Esophagus (tissue), 2 donors: ENCODE measurements around the gene FAM81A. TPM values are rescaled to one million over a fixed set of nuclear protein-coding genes. Genes with fewer than 3 reads are reported as not detected.
A peak's percentile ranks its signal among the peaks of the same experiment; 100 is the strongest.
"Not testable (repeated sequence)": the region's sequence is repeated elsewhere in the genome, so short reads cannot be mapped to it uniquely, and the experiment has no call there.

Experiments
- H3K27ac ChIP-seq, 2 donors: one replicate each; pipeline ENCODE4 v1.5.1; 2013; ENCODE audit warnings: low read depth in 2 of 2, mild to moderate bottlenecking in 2 of 2, inconsistent platforms in 1 of 2, low read length in 1 of 2, moderate library complexity in 1 of 2
- H3K27me3 ChIP-seq, 2 donors: one replicate each; pipeline ENCODE4 v1.6.1; 2013; ENCODE audit warnings: low read length in 2 of 2, control low read depth in 1 of 2, mild to moderate bottlenecking in 1 of 2; ENCODE audit not compliant: insufficient read depth in 2 of 2, control insufficient read depth in 1 of 2
- H3K36me3 ChIP-seq, 2 donors: one replicate each; pipeline ENCODE4 v1.6.1; 2013; ENCODE audit warnings: low read length in 1 of 2; ENCODE audit not compliant: control insufficient read depth in 2 of 2, insufficient read depth in 2 of 2
- H3K4me1 ChIP-seq, 2 donors: one replicate each; pipeline ENCODE4 v1.6.1; 2013; ENCODE audit warnings: low read length in 1 of 2; ENCODE audit not compliant: control insufficient read depth in 2 of 2, insufficient read depth in 2 of 2
- H3K4me3 ChIP-seq, 2 donors: one replicate each; pipeline ENCODE4 v1.5.1; 2013; ENCODE audit warnings: low read length in 2 of 2, mild to moderate bottlenecking in 2 of 2, low read depth in 1 of 2, moderate library complexity in 1 of 2
- H3K9me3 ChIP-seq, 2 donors: one replicate each; pipeline ENCODE4 v1.6.1; 2013; ENCODE audit warnings: mild to moderate bottlenecking in 2 of 2, low read depth in 1 of 2, low read length in 1 of 2, moderate library complexity in 1 of 2; ENCODE audit not compliant: control insufficient read depth in 2 of 2, insufficient read depth in 1 of 2
- WGBS, 2 donors: extraction: QIAGEN DNeasy Blood & Tissue Kit; methylation state at CpG; one replicate each; pipeline ENCODE4 v1.1.7; 2013; 5-methylcytosine and 5-hydroxymethylcytosine counted together
- polyA plus RNA-seq, 2 donors: library from polyadenylated mRNA; stranded (reverse); fragments of 200-250 nt; gene quantifications; one replicate each; pipeline ENCODE4 v1.2.3, GENCODE V29; 2013
- donor health status: healthy with polysubstance abuse.
- donor health status: Bipolar disorder and iron deficiency.

FAM81A gene
- polyA plus RNA-seq, 2 donors, result 0.12 to 0.38 TPM

- WGBS, 2 donors, result 69 to 81% methylated on average over 3 of the region's 3 CpGs
- Histone ChIP-seq H3K4me1 (no peaks in the 10 kb centered on the region), H3K9me3 (no peaks in the 10 kb centered on the region), H3K4me3 (no peak overlapping the region), H3K36me3 (no peaks in the 10 kb centered on the region), H3K27me3 (no peaks in the 10 kb centered on the region), H3K27ac (no peak overlapping the region)
Observed at GRCh38 chr15:59420108-59420507, 17.9 kb upstream of the FAM81A start.

DNA sequence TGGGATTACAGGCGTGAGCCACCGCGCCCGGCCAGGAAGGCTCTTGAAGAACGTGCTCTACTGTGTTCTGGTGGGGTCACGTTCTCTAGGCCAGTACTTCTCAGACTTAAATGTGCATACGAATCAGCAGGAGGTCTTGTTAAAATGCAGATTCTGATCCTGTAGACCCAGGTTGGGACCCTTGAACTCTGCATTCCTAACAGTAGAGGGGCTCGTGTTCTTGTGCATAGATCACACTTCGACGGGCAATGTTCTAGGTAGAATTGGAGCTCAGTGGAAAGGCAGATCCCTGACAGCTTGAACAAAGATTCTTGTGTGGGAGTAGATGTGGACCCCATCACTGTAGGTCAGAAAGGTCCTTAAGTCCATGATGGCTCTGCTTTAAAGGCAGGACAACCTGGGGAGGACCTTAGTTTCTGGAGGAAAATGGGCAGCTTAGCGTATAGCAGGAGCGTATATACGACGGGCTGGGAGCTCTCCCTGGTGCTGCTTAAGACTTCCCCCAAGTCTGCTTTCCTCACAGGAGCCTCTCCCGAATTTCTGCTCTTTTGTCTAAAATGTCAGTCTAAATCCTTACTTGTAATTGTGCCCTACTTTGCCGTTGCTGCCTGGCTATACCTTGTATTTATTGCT is 16.9 kb upstream of the FAM81A start:
- 31 to 37% methylated on average over 12 to 13 of the region's 16 CpGs for WGBS, 2 donors
- Histone ChIP-seq H3K27me3 (no peaks in the 10 kb centered on the region), H3K27ac (no peak overlapping the region), H3K36me3 (no peaks in the 10 kb centered on the region), H3K4me1 (no peaks in the 10 kb centered on the region), H3K4me3 (no peak overlapping the region), H3K9me3 (no peaks in the 10 kb centered on the region)

DNA sequence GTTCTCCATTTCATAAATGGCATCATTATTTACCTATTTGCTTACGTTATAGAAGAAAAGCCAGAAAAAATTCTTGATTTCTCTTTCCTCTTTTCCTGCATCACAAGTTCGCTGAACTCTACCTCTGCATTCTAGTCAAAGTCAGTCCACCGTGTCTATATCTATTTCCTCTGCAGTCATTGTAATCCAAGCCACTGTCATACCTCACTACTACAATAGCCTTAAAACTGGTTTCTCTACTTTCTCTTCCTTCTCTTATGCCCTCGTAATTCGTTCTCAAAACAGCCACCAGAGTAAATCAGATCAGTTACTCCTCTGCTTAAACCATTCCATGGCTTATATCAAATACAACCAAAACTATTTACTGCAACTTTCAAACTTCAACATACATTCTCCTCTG is 13.4 kb upstream of the FAM81A start:
- Histone ChIP-seq H3K36me3 (no peaks in the 10 kb centered on the region), H3K27ac (no peak overlapping the region), H3K27me3 (no peaks in the 10 kb centered on the region), H3K9me3 (no peaks in the 10 kb centered on the region), H3K4me1 (no peaks in the 10 kb centered on the region), H3K4me3 (no peak overlapping the region)
- WGBS, 2 donors, result 43 to 49% methylated on average over 5 of the region's 5 CpGs

- not testable (repeated sequence) for H3K4me3 ChIP-seq, H3K27me3 ChIP-seq, H3K9me3 ChIP-seq, H3K4me1 ChIP-seq, H3K36me3 ChIP-seq, H3K27ac ChIP-seq
- WGBS, 2 donors, result 77 to 85% methylated on average over 3 of the region's 3 CpGs
Observed at GRCh38 chr15:59428898-59429297, 9.1 kb upstream of the FAM81A start.

DNA sequence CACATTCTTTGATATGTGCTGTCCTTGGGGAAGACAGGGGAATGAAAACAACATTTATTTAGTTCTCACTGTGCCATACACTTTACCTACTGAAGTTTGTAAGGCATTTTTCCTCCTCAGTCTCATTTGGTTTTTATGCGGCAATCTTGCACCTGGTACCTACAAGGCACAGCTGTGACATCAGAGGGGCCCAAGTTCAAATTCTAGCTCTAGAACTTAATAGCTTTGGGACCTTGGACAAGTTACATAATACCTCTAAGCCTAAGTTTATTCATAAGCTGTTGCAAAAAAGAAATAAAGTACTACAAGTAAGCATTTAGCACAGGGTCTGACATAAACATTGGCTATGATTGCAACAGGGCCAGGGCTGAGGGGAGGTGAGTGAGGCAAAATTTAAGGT is 5.6 kb upstream of the FAM81A start:
- Histone ChIP-seq H3K27ac (no peak overlapping the region), H3K4me1 (no peaks in the 10 kb centered on the region), H3K4me3 (no peak overlapping the region), H3K9me3 (no peaks in the 10 kb centered on the region), H3K27me3 (no peaks in the 10 kb centered on the region), H3K36me3 (no peaks in the 10 kb centered on the region)
- WGBS, 2 donors, result 82 to 92% methylated on average over 1 of the region's 1 CpG

DNA sequence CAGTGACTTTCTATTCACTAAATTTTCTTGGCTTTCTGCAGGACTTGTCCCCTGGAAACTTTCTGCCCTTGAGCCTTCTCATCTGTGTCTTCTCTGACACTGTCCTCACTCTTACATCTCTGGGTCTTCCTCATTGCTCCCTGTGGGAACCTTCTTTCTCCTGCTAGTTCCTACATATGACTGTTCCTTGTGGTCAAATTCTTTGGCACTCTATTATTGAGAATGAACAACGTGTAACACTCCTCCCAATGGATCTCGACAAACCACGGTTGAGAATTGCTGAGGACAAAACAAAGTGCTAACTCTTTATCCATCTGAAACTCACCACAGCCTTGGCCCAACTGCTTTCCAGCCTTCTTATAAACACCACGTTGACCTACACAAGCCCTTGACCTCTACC is 3.5 kb upstream of the FAM81A start:
- Histone ChIP-seq H3K27me3 (no peaks in the 10 kb centered on the region), H3K4me3 (no peak overlapping the region), H3K4me1 (no peaks in the 10 kb centered on the region), H3K36me3 (no peaks in the 10 kb centered on the region), H3K9me3 (no peaks in the 10 kb centered on the region), H3K27ac (no peak overlapping the region)
- 72 to 75% methylated on average over 4 of the region's 4 CpGs for WGBS, 2 donors

DNA sequence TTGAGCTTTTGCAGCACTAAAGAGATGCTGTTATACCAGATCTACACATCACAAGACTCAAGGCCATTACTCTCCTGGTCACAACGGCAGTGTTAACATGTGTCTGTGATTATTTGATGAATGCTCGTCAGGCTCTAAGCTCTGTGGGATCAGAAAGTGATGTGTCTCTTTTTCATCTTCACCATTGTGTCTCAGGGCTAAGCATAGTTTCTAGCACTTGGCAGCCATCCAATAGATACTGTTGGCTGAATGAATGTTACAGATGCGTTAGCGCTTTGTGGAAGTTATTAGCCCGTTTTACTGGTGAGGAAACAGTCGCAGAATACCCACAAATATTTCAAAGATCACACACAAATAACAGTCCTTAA is 1.2 kb upstream of the FAM81A start:
- no peak overlapping the region for H3K4me3 ChIP-seq
- H3K36me3 ChIP-seq, result no peaks in the 10 kb centered on the region
- H3K4me1 ChIP-seq, result no peaks in the 10 kb centered on the region
- no peaks in the 10 kb centered on the region for H3K9me3 ChIP-seq
- H3K27ac ChIP-seq, result no peak overlapping the region
- no peaks in the 10 kb centered on the region for H3K27me3 ChIP-seq
- WGBS, 2 donors, result 16% methylated on average over 6 of the region's 6 CpGs

DNA sequence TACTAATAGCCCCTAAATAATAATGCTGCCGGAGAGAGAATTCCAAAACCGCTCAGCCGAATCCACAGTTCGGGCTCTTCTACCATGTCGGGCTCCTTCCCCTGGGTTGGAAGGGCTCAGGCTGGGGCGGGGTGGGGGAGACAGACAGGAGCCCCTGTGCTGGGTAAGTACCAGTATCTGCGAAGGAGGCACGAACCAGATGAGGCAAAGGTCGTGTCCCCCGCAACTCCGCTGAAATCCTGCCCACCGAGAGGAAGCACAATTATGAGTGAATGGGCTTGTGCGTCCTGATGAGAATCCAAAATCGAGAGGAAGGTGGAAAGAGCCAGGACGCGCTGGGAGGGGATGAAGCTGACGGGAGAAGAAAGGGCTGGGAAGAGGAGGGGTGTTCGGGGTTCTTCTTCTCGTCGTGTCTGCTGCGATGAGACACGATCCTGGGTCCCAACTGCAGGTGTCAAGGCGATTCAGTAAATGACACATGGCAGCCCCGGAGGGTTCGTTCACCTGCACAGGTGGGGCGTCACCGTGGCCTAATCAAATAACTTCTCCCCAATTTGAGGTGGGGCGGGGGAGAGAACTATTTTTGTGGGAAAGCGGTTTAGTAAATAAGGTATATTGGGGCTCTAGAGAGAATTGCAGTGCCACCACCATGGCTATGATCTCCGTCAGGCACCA is 707 bp upstream of the FAM81A start:
- no peak overlapping the region for H3K27ac ChIP-seq
- H3K27me3 ChIP-seq, result no peaks in the 10 kb centered on the region

DNA sequence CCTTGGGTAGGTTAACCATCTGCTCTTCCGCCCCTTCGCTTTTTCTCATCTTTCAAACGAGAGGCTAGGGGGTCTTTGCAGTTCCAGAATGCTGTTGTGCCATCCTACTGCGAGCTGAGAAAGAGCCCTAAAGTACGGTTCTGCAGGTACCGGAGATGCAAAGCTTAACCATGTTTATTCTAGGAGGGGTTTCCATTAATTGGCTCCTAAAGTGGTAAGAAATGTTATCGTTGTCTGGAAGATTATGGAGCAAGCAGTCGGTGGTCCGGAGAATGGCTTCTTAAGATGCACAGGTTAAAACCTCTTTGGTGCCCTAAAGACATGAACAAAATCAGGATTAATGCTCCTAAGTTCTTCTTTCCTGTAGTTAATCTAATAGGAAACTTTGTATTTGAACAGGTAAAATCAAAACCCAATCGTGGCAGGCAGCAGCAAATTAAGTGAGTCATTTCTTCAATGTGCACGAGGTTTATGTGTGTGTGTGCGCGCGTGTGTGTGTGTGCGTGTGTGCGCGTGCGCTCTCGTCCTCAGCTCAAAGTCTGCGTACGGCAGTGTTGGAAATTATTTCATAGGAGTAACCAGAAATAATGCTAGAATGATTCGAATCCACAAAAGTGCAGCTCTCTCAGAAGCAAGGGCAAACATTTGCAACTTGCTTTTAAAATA is 772 bp downstream of the FAM81A start:
- Histone ChIP-seq H3K9me3 (no peaks in the 10 kb centered on the region), H3K4me1 (no peaks in the 10 kb centered on the region), H3K27ac (no peak overlapping the region), H3K4me3 (peak overlapping the region; percentile 39 to 52), H3K27me3 (no peaks in the 10 kb centered on the region), H3K36me3 (no peaks in the 10 kb centered on the region)
- 46 to 50% methylated on average over 22 of the region's 22 CpGs for WGBS, 2 donors

More for the DNA sequence above, 707 bp upstream of the FAM81A start:
- 4 to 5% methylated on average over 30 of the region's 30 CpGs for WGBS, 2 donors
- Histone ChIP-seq H3K4me1 (no peaks in the 10 kb centered on the region), H3K36me3 (no peaks in the 10 kb centered on the region), H3K4me3 (peak overlapping the region; percentile 30 to 52), H3K9me3 (no peaks in the 10 kb centered on the region)

- no peak overlapping the region for H3K4me3 ChIP-seq
- H3K4me1 ChIP-seq, result no peaks in the 10 kb centered on the region
- no peaks in the 10 kb centered on the region for H3K36me3 ChIP-seq
- 70 to 72% methylated on average over 7 of the region's 7 CpGs for WGBS, 2 donors
- no peaks in the 10 kb centered on the region for H3K9me3 ChIP-seq
- no peak overlapping the region for H3K27ac ChIP-seq
- H3K27me3 ChIP-seq, result no peaks in the 10 kb centered on the region
Observed at GRCh38 chr15:59439576-59439975, 1.6 kb downstream of the FAM81A start.
